ENCODE measurements around the gene OSBPL3.

OSBPL3 gene

DNA sequence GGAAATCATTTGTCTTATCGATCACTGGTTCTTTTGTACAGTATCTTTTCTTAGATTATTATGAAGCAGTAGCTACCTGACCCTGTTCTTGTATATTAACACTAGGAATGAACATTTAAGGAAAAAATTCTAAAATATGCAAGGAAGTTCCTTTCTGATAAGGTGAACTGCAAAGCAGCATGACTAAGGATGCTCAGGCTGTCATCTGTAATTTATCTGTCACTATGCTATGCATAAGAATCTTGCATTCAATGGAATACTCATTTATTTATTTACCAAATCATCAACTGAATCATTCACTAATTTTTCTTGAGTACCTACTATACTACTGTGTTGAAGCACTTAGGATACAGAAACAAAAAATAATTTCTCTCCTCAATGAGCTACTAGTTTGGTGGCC lies 228.5 kb downstream of the OSBPL3 start:
- TF ChIP-seq, protein P1, sequence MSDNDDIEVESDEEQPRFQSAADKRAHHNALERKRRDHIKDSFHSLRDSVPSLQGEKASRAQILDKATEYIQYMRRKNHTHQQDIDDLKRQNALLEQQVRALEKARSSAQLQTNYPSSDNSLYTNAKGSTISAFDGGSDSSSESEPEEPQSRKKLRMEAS (IDR thresholded peaks at IDR 0.05) = no peak
- TF ChIP-seq NFIC (IDR thresholded peaks at IDR 0.05) (no peak), TCF12 (IDR thresholded peaks at IDR 0.05; ENCODE audit: low read depth) (no peak), EGR1 (IDR thresholded peaks at IDR 0.05) (no peak), TEAD4 (IDR thresholded peaks at IDR 0.05) (no peak), RAD21 (IDR thresholded peaks at IDR 0.05; ENCODE audit: low read depth) (no peak), CREB1 (IDR thresholded peaks at IDR 0.05; ENCODE audit: low read depth) (no peak), ZBTB7A (IDR thresholded peaks at IDR 0.05; ENCODE audit: low read depth) (no peak)
- TF ChIP-seq, protein P2, sequence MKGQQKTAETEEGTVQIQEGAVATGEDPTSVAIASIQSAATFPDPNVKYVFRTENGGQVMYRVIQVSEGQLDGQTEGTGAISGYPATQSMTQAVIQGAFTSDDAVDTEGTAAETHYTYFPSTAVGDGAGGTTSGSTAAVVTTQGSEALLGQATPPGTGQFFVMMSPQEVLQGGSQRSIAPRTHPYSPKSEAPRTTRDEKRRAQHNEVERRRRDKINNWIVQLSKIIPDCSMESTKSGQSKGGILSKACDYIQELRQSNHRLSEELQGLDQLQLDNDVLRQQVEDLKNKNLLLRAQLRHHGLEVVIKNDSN (IDR thresholded peaks at IDR 0.05) = no peak
- TF ChIP-seq, protein P3, sequence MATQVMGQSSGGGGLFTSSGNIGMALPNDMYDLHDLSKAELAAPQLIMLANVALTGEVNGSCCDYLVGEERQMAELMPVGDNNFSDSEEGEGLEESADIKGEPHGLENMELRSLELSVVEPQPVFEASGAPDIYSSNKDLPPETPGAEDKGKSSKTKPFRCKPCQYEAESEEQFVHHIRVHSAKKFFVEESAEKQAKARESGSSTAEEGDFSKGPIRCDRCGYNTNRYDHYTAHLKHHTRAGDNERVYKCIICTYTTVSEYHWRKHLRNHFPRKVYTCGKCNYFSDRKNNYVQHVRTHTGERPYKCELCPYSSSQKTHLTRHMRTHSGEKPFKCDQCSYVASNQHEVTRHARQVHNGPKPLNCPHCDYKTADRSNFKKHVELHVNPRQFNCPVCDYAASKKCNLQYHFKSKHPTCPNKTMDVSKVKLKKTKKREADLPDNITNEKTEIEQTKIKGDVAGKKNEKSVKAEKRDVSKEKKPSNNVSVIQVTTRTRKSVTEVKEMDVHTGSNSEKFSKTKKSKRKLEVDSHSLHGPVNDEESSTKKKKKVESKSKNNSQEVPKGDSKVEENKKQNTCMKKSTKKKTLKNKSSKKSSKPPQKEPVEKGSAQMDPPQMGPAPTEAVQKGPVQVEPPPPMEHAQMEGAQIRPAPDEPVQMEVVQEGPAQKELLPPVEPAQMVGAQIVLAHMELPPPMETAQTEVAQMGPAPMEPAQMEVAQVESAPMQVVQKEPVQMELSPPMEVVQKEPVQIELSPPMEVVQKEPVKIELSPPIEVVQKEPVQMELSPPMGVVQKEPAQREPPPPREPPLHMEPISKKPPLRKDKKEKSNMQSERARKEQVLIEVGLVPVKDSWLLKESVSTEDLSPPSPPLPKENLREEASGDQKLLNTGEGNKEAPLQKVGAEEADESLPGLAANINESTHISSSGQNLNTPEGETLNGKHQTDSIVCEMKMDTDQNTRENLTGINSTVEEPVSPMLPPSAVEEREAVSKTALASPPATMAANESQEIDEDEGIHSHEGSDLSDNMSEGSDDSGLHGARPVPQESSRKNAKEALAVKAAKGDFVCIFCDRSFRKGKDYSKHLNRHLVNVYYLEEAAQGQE (IDR thresholded peaks at IDR 0.05; ENCODE audit: low read depth) = no peak

DNA sequence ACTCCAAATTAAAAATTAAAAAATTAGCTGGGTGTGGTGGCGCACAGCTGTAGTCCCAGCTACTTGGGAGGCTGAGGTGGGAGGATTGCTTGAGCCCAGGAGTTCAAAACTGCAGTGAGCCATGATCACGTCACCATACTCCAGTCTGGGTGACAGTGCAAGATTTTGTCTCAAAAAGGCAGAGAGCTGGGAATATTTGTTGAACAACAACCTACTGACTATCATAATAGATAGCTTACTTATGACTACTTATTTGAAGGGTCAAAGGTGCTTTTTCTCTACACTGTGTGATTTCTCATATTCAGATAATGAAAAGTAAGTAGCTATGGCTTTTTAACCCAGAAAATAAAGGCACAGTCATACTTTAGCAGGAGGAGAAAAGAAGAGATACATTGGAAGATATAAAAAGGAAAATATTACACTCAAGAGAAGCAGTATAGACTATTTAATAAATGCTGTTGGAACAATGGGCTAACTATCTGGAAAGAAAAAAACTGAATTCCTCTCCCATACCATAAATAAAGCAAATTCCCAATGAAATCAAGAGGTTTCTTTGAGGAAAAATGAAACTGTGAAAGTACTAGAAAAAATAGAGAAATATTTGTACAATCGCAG lies 229.4 kb downstream of the OSBPL3 start:
- no peak for TF ChIP-seq CREB1 (IDR thresholded peaks at IDR 0.05; ENCODE audit: low read depth)
- TF ChIP-seq FOXM1 (IDR thresholded peaks at IDR 0.05; ENCODE audit: borderline replicate concordance, low read depth) = no peak
- TF ChIP-seq EGR1 (IDR thresholded peaks at IDR 0.05) = no peak
- TF ChIP-seq, protein P1 (IDR thresholded peaks at IDR 0.05) = no peak
- TF ChIP-seq CEBPB (IDR thresholded peaks at IDR 0.05) = no peak
- TF ChIP-seq, protein P3 (IDR thresholded peaks at IDR 0.05; ENCODE audit: low read depth) = no peak
- TF ChIP-seq EP300 (IDR thresholded peaks at IDR 0.05; ENCODE audit: borderline replicate concordance) = no peak
- TF ChIP-seq TEAD4 (IDR thresholded peaks at IDR 0.05) = no peak

DNA sequence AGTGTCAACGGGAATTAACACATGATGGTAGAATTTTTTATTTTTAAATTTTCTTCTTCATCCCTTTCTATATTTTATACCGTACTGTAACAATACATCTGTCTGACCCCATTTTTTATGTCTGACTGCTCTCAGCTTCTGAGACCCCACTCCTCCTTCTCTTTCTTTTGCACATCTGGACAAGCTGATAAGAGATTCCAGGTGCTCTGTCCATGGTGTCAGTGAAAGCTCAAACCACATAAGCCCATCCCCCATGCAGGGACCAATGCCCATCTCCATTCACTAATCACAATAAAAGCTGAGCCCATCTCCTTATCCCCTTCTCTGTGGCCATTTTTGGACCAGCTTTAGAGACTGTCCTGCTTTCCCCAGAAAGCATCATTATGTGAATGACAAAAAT lies 231.5 kb downstream of the OSBPL3 start:
- TF ChIP-seq, protein P3 (IDR thresholded peaks at IDR 0.05; ENCODE audit: low read depth) = peak; percentile 57
- TF ChIP-seq TCF12 (IDR thresholded peaks at IDR 0.05; ENCODE audit: low read depth) (no peak), FOXM1 (IDR thresholded peaks at IDR 0.05; ENCODE audit: borderline replicate concordance, low read depth) (no peak)
